WTC11 (cell line): ENCODE measurements around the gene FHIT.

Experiments used
- CBFB ChIP-seq: sonication (generic); formaldehyde crosslinking; IDR thresholded peaks from 2 replicates; pipeline ENCODE4 v1.8.1; 2022; ENCODE audit warnings: mild to moderate bottlenecking, low read depth, missing genetic modification reagents
- CREM ChIP-seq: sonication (generic); formaldehyde crosslinking; IDR thresholded peaks from 2 replicates; pipeline ENCODE4 v1.8.1; 2022; ENCODE audit warnings: mild to moderate bottlenecking, missing genetic modification reagents, moderate library complexity
- ESRRA ChIP-seq: sonication (generic); formaldehyde crosslinking; IDR thresholded peaks from 2 replicates; pipeline ENCODE4 v1.8.1; 2022; ENCODE audit warnings: mild to moderate bottlenecking, missing genetic modification reagents, borderline replicate concordance
- ETV6 ChIP-seq: sonication (generic); formaldehyde crosslinking; IDR thresholded peaks from 2 replicates; pipeline ENCODE4 v1.8.1; 2022; ENCODE audit warnings: mild to moderate bottlenecking, missing genetic modification reagents
- NR1H2 ChIP-seq: sonication (generic); formaldehyde crosslinking; IDR thresholded peaks from 2 replicates; pipeline ENCODE4 v1.9.0; 2021; ENCODE audit warnings: mild to moderate bottlenecking, moderate library complexity, missing genetic modification reagents
- RELA ChIP-seq: sonication (generic); formaldehyde crosslinking; IDR thresholded peaks from 2 replicates; pipeline ENCODE4 v1.8.1; 2022; ENCODE audit warnings: missing genetic modification reagents, mild to moderate bottlenecking, borderline replicate concordance
- TEAD4 ChIP-seq: sonication (generic); formaldehyde crosslinking; IDR thresholded peaks from 2 replicates; pipeline ENCODE4 v1.8.0; 2022; ENCODE audit warnings: mild to moderate bottlenecking, missing genetic modification reagents
- ZNF232 ChIP-seq: sonication (generic); formaldehyde crosslinking; IDR thresholded peaks from 2 replicates; pipeline ENCODE4 v1.8.0; 2022; ENCODE audit warnings: mild to moderate bottlenecking, missing genetic modification reagents
- TF ChIP-seq, protein P1 (sequence below): fragments of 200-600 bp; IDR thresholded peaks from 2 replicates; pipeline ENCODE4 v1.8.0; 2022; ENCODE audit warnings: antibody characterized with exemption
- TF ChIP-seq, protein P2 (sequence below): fragments of 250-450 bp; sonication (Bioruptor Pico); IDR thresholded peaks from 2 replicates; pipeline ENCODE4 v2.1.2; 2022; ENCODE audit warnings: mild to moderate bottlenecking, moderate library complexity
- TF ChIP-seq, protein P3 (sequence below): sonication (generic); formaldehyde crosslinking; IDR thresholded peaks from 2 replicates; pipeline ENCODE4 v1.8.0; 2022; ENCODE audit warnings: mild to moderate bottlenecking, missing genetic modification reagents
- TF ChIP-seq, protein P4 (sequence below): sonication (generic); formaldehyde crosslinking; IDR thresholded peaks from 2 replicates; pipeline ENCODE4 v1.8.0; 2022; ENCODE audit warnings: mild to moderate bottlenecking, missing genetic modification reagents
- TF ChIP-seq, protein P5 (sequence below): sonication (generic); formaldehyde crosslinking; IDR thresholded peaks from 2 replicates; pipeline ENCODE4 v1.8.1; 2022; ENCODE audit warnings: low read depth, missing genetic modification reagents, borderline replicate concordance
- TF ChIP-seq, protein P6 (sequence below): sonication (generic); formaldehyde crosslinking; IDR thresholded peaks from 2 replicates; pipeline ENCODE4 v1.8.0; 2022; ENCODE audit warnings: mild to moderate bottlenecking, missing genetic modification reagents

DNA sequence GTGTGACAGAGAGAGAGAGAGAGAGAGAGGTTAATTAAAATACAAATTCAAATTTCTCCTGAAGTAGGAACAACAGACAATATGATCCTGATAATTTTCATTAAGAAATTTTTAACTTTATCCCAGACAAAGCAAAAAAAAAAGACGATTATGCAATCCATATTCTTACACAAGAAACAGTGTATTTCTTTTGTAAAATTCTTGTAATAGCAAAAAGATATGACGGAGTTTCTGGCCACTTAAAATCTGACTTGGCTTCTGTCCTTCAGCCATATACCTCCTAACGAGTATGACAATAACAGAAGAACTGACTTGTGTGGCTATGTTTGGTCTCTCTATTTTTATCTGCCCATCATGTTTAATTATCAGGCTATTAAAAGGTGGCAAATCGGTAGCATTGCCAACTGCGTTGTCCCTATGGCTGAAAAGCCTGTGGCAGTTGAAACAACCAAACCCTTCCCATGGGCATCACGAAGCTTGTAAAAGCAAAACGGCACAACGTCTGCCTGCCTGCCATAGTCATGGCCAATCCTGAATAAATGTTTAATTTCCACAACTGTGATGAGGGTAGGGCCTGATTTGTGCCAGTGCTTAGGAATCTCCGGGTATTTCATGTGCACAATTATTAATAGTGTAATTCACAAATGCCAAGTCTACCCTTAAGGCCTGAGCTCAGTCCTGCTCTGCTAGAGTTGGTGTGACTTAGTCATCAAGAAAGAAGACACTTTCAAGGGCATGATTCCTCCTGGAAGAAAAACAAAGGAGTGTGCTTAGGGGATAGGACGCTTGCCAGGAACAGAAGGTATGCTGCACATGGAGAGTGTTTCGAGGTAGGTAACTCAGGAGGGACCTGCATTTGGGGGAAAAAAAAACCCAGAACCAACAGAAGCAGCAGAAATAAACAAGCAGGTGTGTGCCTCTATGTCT is 1090.2 kb downstream of the FHIT start:
- TF ChIP-seq, protein P1, sequence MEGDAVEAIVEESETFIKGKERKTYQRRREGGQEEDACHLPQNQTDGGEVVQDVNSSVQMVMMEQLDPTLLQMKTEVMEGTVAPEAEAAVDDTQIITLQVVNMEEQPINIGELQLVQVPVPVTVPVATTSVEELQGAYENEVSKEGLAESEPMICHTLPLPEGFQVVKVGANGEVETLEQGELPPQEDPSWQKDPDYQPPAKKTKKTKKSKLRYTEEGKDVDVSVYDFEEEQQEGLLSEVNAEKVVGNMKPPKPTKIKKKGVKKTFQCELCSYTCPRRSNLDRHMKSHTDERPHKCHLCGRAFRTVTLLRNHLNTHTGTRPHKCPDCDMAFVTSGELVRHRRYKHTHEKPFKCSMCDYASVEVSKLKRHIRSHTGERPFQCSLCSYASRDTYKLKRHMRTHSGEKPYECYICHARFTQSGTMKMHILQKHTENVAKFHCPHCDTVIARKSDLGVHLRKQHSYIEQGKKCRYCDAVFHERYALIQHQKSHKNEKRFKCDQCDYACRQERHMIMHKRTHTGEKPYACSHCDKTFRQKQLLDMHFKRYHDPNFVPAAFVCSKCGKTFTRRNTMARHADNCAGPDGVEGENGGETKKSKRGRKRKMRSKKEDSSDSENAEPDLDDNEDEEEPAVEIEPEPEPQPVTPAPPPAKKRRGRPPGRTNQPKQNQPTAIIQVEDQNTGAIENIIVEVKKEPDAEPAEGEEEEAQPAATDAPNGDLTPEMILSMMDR = no peak
- no peak for TF ChIP-seq RELA (CRISPR knock-in tag)
- TF ChIP-seq, protein P2, sequence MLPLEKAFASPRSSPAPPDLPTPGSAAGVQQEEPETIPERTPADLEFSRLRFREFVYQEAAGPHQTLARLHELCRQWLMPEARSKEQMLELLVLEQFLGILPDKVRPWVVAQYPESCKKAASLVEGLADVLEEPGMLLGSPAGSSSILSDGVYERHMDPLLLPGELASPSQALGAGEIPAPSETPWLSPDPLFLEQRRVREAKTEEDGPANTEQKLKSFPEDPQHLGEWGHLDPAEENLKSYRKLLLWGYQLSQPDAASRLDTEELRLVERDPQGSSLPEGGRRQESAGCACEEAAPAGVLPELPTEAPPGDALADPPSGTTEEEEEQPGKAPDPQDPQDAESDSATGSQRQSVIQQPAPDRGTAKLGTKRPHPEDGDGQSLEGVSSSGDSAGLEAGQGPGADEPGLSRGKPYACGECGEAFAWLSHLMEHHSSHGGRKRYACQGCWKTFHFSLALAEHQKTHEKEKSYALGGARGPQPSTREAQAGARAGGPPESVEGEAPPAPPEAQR = no peak
- TF ChIP-seq, protein P3, sequence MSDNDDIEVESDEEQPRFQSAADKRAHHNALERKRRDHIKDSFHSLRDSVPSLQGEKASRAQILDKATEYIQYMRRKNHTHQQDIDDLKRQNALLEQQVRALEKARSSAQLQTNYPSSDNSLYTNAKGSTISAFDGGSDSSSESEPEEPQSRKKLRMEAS (CRISPR knock-in tag) = no peak
- no peak for TF ChIP-seq TEAD4 (CRISPR knock-in tag)
- TF ChIP-seq, protein P4, sequence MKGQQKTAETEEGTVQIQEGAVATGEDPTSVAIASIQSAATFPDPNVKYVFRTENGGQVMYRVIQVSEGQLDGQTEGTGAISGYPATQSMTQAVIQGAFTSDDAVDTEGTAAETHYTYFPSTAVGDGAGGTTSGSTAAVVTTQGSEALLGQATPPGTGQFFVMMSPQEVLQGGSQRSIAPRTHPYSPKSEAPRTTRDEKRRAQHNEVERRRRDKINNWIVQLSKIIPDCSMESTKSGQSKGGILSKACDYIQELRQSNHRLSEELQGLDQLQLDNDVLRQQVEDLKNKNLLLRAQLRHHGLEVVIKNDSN = no peak
- TF ChIP-seq ETV6 (CRISPR knock-in tag) = no peak
- TF ChIP-seq ZNF232 (CRISPR knock-in tag) = no peak
- TF ChIP-seq ESRRA = no peak
- TF ChIP-seq NR1H2 (CRISPR knock-in tag) = no peak
- TF ChIP-seq, protein P5, sequence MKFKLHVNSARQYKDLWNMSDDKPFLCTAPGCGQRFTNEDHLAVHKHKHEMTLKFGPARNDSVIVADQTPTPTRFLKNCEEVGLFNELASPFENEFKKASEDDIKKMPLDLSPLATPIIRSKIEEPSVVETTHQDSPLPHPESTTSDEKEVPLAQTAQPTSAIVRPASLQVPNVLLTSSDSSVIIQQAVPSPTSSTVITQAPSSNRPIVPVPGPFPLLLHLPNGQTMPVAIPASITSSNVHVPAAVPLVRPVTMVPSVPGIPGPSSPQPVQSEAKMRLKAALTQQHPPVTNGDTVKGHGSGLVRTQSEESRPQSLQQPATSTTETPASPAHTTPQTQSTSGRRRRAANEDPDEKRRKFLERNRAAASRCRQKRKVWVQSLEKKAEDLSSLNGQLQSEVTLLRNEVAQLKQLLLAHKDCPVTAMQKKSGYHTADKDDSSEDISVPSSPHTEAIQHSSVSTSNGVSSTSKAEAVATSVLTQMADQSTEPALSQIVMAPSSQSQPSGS (CRISPR knock-in tag) = no peak
- TF ChIP-seq CBFB = no peak
- TF ChIP-seq, protein P6, sequence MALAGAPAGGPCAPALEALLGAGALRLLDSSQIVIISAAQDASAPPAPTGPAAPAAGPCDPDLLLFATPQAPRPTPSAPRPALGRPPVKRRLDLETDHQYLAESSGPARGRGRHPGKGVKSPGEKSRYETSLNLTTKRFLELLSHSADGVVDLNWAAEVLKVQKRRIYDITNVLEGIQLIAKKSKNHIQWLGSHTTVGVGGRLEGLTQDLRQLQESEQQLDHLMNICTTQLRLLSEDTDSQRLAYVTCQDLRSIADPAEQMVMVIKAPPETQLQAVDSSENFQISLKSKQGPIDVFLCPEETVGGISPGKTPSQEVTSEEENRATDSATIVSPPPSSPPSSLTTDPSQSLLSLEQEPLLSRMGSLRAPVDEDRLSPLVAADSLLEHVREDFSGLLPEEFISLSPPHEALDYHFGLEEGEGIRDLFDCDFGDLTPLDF (CRISPR knock-in tag) = no peak
- TF ChIP-seq CREM (CRISPR knock-in tag) = no peak
